GM12892 (cell line): ENCODE data around the gene SYCP3.

Source experiments
- POLR2A ChIP-seq: IDR thresholded peaks from 2 replicates; pipeline ENCODE4 v1.6.1; 2011; ENCODE audit warnings: low read depth, low read length, control low read depth
- POLR2AphosphoS5 ChIP-seq: IDR thresholded peaks from 2 replicates; pipeline ENCODE4 v1.6.1; 2011; ENCODE audit warnings: low read depth, low read length, control low read depth

DNA sequence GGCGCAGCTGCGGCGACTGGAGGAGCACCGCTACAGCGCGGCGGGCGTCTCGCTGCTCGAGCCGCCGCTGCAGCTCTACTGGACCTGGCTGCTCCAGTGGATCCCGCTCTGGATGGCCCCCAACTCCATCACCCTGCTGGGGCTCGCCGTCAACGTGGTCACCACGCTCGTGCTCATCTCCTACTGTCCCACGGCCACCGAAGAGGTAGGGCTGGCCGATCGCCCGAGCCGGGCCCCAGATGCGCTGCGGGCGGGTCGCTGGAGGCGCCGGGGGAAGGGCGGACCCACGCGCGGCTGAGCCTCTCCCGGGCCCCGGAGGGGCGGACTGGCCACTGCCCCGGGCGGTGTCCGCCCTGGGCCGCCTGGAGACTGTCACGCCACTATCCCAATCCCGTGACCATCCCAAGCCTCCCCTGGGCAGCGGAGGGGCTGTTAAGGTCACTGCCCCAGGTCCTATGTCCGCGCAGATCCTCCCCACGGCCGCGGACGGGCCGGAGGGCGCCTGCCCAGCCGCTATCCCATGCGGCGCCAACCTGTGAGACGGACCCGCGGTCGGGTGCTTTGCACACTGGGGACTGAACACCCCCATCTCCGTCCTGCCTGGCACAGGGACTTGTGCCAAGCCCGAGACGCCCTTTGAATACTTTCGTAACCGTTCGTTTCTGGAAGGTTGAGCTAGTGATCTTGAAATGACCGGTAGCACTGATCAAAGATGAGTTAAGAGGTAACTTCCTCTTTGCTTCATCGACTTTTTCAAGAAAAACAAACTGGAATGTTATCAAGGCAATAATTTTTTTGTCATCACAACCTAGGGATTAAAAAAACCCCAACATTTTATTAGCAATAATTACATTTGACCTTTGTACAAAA is 41.1 kb downstream of the SYCP3 start:
- TF ChIP-seq POLR2AphosphoS5 (no peak), POLR2A (no peak)
